ENCODE results near the gene ITPR2.

DNA sequence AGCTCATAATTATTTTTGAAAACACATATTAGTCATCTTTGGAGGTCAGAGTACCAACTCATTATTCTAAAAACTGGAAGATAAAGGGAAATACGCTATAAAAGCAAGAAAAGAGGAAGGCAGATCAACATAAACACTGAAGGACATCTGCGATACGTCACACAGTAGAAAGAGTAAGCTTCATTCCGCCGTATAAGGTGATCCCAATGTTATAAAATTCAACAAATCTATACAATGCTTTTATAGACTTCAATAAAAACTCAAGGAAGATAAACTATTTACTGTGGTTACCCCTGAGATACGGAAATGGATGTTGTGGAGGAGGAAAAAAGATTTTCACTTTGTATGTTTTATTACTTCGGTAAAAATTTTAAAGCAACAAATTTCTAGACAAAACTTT is 92.6 kb downstream of the ITPR2 start:
- TF ChIP-seq POLR2AphosphoS5 (IDR thresholded peaks at IDR 0.05; ENCODE audit: insufficient read depth in 1 of 2, low read depth in 1 of 2) (no peak), POLR2A (IDR thresholded peaks at IDR 0.05) (no peak)
- TF ChIP-seq, protein P1, sequence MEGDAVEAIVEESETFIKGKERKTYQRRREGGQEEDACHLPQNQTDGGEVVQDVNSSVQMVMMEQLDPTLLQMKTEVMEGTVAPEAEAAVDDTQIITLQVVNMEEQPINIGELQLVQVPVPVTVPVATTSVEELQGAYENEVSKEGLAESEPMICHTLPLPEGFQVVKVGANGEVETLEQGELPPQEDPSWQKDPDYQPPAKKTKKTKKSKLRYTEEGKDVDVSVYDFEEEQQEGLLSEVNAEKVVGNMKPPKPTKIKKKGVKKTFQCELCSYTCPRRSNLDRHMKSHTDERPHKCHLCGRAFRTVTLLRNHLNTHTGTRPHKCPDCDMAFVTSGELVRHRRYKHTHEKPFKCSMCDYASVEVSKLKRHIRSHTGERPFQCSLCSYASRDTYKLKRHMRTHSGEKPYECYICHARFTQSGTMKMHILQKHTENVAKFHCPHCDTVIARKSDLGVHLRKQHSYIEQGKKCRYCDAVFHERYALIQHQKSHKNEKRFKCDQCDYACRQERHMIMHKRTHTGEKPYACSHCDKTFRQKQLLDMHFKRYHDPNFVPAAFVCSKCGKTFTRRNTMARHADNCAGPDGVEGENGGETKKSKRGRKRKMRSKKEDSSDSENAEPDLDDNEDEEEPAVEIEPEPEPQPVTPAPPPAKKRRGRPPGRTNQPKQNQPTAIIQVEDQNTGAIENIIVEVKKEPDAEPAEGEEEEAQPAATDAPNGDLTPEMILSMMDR (IDR thresholded peaks at IDR 0.05): no peak
